Vagina (tissue), 2 donors: ENCODE results near the gene CCDC110.

ENCODE experiments used
- POLR2AphosphoS5 ChIP-seq, 2 donors: sonication (generic); formaldehyde crosslinking; IDR thresholded peaks; one replicate each; pipeline ENCODE4 v1.9.0; 2017; ENCODE audit warnings: antibody characterized with exemption in 2 of 2, mild to moderate bottlenecking in 2 of 2, low read depth in 1 of 2; ENCODE audit not compliant: insufficient read depth in 1 of 2
- TF ChIP-seq, protein P1 (sequence below), 3 experiments: fragments of 450-650 bp in 2 of 3; fragments of 200-600 bp in 1 of 3; sonication (generic) in 1 of 3; IDR thresholded peaks; one replicate each; pipeline ENCODE4 v1.5.1; 2017 to 2019; ENCODE audit warnings: antibody characterized with exemption in 3 of 3, mild to moderate bottlenecking in 2 of 3, moderate library complexity in 2 of 3

DNA sequence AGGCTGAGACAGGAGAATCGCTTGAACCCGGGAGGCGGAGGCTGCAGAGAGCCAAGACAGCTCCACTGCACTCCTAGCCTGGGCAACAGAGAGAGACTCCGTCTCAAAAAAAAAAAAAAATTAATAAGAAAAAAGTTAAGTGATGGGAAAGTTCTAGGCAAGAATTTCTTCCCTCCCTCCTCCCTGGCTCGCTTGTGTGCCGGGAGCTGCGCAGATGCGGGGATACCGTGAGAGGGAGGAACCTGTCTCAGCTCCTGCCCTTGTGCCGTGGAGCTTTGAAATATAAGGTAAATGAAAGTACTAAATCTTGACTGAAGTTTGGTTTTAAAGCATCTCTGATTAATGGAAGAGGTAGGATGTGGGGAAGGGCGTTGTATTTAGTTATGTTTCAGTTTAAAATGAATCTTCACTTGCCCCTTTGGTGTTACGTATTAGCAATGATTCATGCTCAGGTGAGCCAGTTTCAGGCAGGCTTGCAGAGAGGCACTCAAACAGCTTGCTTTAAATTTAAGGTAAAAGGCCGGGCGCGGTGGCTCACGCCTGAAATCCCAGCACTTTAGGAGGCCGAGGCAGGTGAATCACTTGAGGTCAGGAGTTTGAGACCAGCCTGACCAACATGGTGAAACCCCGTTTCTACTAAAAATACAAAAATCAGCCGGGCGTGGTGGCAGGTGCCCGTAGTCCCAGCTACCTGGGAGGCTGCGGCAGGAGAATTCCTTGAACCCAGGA is 44.4 kb downstream of the CCDC110 start:
- TF ChIP-seq, protein P1, sequence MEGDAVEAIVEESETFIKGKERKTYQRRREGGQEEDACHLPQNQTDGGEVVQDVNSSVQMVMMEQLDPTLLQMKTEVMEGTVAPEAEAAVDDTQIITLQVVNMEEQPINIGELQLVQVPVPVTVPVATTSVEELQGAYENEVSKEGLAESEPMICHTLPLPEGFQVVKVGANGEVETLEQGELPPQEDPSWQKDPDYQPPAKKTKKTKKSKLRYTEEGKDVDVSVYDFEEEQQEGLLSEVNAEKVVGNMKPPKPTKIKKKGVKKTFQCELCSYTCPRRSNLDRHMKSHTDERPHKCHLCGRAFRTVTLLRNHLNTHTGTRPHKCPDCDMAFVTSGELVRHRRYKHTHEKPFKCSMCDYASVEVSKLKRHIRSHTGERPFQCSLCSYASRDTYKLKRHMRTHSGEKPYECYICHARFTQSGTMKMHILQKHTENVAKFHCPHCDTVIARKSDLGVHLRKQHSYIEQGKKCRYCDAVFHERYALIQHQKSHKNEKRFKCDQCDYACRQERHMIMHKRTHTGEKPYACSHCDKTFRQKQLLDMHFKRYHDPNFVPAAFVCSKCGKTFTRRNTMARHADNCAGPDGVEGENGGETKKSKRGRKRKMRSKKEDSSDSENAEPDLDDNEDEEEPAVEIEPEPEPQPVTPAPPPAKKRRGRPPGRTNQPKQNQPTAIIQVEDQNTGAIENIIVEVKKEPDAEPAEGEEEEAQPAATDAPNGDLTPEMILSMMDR (IDR thresholded peaks at IDR 0.05) = no peak
- no peak for TF ChIP-seq POLR2AphosphoS5 (IDR thresholded peaks at IDR 0.05; ENCODE audit: insufficient read depth in 1 of 2, low read depth in 1 of 2)
